SK-MEL-5 (cell line): ENCODE results near the gene TAPT1. TPM values are rescaled to one million over a fixed set of nuclear protein-coding genes. Genes with fewer than 3 reads are reported as not detected.
"Not testable (repeated sequence)": the region's sequence is repeated elsewhere in the genome, so short reads cannot be mapped to it uniquely, and the experiment has no call there.

Source experiments
- DNase-seq: peaks from one replicate; pipeline ENCODE4 v3.0.0-alpha.2; 2016; ENCODE audit warnings: low read depth, low spot score
- in situ Hi-C: cut with HindIII; loops from 2 replicates; pipeline ENCODE4 v1.10.0; 2016; ENCODE audit warnings: low sequenced_read_pairs, high pct_unique_total_duplicates, low pct_unique_long_range_greater_than_20kb
- total RNA-seq: library from RNA; depleted of rRNA; stranded (reverse); fragments of >200 nt; shearing (Covaris generic); gene quantifications from 2 replicates; pipeline ENCODE4 v1.2.3, GENCODE V29; 2014

TAPT1 gene
- total RNA-seq, 1 experiment from 2014 or later, result 11.3 TPM

DNA sequence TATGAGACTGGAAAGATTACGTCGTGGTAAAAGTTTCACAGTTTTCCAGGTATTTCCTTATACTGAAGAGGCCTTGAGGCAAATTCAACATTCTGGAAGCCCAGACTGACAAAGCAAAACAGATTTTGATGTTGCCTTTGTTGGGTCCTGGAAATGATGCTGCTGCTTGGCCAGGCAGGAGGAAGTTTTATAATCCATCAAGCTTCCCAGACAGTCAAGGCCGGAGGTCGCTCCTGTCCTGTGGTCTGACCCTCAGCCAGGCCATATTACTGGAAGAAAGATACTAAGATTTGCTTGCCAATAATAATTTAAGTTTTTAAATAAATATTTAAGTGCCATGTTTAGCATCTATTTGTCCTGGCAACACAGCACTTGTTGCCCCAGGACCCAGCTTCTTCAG lies 63.4 kb downstream of the TAPT1 start:
- in situ Hi-C loops, result no loop called here
- no peak for DNase-seq

DNA sequence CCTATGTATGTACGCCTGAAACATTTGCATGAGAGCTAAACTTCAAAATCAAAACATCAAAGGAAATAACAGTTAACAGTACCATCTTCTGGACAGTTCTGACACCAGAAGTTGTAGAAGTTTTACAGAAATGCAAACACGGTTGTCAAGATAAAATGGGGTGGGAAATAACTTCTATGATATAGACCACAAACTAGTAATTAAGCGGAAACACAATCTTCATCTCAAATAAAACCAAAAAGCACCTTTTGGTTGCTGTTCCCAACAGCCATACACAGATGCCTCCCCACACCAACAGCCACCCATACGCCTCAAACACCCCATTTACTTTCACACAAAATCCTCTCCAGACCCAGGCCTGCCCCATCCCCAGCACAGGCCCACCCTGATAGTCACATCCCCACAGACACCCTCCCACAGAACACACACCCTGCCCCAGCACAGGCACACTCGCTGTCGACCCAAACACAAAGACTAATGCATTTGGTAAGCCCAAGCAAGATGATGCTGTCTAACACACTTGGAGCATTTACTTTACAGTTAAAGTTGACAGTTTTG lies 64.3 kb downstream of the TAPT1 start:
- in situ Hi-C loops, result no loop called here
- peak; percentile 1 for DNase-seq

DNA sequence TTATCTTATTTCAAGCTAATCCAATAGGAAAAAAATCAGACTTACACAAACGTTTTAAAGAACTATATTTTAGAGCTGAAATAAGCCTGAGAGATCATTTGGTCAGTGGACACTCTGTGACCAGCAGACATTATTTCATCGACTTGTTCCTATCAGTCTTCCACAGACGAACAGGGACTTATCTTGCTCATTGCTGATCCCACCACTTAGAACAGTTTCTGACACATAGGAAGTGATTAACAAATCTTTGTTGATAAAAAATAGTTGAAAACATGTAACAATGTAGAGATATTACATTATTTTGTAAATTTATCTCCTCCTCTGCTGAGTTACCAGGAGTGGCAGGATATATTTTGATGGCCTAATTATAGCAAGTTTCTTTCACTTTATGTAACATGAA lies 65.8 kb downstream of the TAPT1 start:
- no peak for DNase-seq
- in situ Hi-C loops, result no loop called here

DNA sequence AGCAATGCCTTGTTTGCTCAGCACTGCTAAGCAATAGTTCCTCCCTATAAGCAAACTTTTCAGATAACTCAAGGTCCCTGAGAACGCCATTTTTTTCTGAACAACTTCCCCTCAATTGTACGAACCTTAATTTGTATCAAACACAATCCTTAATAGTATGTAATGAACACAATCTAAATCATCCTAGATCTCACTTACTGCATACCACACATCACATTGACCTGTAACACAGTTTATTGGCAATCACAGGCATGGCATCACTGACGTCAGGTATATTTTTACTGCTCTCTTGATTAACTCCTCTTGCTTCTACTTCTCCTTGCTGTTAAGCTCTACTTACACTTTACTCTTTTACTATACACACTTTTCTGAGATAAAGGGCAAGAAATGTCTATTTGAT lies 67.0 kb downstream of the TAPT1 start:
- in situ Hi-C loops, result no loop called here
- DNase-seq, result no peak

DNA sequence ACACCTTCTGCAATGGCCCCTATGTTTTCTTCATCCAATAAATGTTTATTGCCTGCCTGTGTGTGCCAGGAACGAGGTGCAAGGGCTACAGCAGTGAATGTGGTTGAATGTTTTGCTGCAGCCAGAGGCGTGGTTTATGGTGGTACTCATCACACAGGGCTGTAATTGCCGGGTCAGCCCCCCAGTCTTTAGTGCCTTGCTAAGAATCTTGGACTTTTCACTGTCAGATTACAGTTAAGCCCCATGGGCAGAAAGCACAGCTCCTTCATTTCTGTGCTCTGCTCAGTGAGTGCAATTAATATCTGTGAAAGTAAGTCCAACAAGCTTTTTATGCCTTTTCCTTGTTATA lies 67.8 kb downstream of the TAPT1 start:
- in situ Hi-C loops, result no loop called here
- no peak for DNase-seq

DNA sequence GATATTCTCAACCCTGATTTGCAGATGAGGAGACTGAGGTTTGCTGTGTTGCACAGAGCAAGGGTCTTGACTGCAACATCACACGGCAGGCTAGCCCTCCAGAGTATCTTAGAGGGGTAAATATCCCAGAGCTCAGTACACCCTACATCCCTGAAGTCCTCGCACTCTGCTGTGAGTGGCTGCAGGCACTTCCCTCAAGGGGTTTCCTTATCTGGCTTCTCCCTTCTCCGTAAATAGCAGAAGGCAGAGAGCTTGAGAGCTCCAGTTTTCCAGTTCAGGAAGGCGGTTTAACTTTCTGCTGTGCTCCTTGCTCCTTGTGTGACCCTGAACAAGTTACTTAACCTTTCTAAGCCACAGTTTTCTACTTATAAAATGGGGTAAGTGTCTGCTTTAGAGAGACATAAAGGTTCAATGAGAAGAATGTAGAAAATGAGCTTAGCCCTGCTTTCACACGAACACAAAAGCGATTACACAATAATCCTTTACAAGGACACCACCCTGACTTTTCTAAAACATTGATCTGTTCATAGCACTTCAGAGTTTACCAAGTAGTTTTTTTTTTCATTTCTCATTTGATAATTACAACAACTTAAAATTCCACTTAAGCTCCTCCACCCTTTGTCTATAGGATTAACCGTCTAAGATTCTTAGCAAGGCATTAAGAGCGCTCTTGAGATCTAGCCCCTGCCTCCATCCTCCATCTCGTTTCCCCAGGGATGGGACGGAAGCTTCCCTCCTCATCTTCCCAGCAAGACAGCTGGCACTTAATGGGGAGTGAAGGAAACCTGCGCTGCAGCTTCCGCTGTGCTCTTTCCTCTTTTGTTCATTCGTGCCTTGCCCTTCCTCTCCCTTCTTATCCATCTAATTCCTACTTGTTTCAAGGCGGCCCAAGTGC lies 68.4 kb downstream of the TAPT1 start:
- no peak for DNase-seq
- in situ Hi-C loops, result no loop called here

DNA sequence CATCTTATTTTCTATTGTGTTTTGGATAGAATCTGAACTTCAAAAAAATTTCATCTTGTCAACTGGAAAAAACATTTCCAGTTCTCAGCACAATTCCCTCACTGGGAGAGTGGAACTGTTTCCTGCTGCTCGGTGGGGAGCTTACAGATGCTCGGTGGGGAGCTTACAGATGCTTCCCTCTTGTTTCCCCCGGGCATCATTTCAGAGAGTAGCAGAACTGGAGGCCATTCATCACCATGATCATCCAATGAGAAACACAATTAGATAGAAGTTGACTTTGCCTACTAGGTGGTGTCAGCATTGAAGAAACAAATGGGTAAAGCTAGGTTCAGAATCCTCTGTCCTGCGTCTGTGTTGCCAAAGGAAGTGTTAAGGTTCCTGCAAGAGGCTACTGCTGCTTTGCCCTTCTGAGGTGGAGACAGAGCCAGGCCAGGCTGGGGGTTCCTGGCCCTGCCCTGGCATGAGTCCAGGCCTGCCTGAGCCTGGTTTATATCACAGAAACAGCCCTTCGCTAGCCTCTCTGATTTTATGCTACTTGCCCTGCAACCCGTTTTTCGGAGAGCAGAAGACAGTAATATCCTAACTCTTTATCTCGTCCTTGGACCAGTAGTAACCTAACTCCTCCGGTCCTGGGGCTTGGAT lies 70.6 kb downstream of the TAPT1 start:
- in situ Hi-C loops, result no loop called here
- DNase-seq, result no peak

DNA sequence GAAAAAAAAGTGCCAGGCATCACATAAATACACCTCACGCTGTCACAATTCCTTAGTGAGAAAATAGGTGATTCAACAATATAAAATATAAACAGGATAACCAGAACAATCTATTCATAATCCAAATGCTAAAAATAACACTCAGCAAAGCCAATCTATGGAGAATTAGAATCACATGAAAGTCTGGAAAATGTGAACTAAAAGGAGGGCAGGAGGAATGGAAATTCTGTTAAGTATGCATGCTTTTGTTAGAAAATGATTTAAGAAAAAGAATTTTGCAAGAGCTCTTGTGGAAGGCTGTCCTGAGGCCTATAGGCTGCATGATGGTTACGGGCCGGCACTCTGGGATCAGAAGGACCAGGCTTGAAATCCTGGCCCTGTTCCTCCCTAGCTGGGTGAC lies 71.8 kb downstream of the TAPT1 start:
- in situ Hi-C loops, result no loop called here
- no peak for DNase-seq

DNA sequence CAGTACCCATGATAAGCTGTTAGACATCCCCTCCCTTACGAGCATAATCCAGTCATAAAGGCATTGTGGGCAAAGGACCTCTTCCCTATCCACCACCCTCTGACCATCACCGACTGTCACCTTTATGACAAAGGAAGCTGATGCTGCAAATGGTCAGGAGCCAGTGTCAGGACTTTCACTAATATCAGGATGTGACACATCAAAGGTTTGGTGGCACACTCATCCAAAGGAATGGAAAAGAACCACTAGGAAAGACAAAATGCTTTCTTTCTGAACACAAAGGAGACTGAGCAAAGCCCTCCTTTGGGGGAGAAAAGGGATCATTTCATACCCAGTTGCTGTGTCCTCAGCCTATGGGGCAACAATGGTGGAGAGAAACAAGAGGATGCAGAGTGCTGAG lies 75.6 kb downstream of the TAPT1 start:
- no peak for DNase-seq
- in situ Hi-C loops, result no loop called here

DNA sequence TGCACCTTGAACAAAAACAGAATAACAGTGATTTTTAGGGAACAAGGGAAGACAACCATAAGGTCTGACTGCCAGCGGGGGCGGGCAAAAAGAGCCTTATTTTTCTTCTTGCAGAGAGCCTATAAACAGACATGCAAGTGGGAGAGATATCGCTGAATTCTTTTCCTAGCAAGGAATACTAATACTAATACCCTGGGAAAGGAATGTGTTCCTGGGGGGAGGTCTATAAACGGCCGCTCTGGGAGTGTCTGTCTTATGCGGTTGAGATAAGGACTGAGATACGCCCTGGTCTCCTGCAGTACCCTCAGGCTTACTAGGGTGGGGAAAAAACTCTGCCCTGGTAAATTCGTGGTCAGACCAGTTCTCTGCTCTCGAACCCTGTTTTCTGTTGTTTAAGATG lies 81.4 kb downstream of the TAPT1 start:
- DNase-seq, in situ Hi-C loops: not testable (repeated sequence)

DNA sequence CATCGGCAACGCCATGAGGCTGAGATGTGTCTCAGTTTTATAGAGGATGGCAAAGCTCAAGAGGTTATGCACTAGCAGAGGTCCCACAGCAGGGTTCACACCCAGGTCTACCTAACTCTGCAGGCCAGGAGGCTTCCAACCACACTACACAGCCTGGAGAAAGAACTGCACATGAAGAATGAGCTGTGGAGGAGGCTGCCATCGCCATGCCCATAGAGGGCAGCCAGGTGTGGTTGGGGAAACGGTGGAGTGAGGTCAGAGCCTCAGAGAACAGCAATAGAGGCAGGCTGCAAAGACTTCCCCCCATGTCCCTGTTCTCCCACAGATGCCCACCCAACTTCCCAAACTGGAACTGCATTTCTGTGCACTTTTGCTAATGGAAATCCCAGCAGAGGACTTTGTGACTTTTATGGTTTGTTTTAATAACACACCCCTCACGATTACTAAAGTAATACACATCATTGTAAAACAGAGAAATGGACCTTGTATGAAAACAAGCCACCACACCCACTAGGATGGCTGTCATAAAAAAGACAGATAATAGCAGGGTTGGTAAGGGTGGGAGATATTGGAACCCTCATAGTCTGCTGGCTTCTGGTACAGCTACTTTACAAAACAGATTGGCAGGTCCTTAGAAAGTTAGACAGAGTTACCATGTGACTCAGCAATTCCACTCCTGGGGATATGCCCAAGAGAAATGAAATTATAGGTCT lies 83.5 kb downstream of the TAPT1 start:
- no peak for DNase-seq
- in situ Hi-C loops, result no loop called here

DNA sequence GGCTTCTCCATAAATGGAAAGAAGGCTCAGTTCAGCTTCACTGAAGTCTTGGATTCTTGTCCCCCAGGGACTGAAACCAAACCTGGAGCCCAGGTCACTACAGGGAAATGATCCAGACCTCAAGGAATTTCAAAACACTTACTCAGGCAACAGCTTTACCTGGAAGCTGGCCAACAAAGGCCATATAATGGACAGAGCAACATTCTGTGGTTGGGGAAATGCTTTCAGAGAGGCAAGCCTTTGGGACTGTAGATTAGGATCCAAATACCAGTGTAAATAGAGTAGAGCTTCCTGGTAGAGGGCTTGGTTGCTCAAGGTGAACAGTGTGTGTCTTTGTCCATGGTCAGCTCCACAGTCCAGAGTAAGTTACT lies 85.4 kb downstream of the TAPT1 start:
- peak; percentile 60 for DNase-seq
- in situ Hi-C loops, result no loop called here

DNA sequence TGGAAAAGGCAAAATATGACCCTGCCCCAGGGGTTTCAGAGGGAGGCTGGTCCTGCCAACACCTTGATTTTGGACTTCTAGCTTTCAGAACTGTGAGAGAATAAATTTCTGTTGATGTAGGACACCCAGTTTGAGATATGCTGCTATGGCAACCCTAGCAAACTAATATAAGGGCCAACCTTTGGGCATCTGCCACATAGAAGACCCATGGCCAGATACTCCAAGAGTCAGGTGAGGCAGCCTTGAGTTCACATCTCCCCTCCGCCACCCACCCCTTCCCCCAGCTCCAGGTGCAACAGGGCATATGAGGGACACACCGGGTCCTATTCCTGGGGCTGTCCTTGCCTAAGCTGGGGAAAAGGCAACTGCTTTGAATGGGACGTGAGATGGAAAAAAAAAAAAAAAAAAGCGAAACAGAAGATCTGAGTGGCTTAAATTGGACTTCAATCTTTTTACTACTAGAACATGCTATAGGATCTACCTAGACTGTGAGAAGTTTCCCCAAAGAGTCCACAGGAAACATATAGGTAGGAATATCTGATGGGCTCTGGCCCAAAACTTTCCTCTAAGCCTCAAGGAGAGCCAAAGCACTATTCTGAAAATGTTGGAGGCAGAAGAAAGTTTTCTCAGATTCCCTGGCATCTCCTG lies 85.9 kb downstream of the TAPT1 start:
- in situ Hi-C loops, result no loop called here
- no peak for DNase-seq

DNA sequence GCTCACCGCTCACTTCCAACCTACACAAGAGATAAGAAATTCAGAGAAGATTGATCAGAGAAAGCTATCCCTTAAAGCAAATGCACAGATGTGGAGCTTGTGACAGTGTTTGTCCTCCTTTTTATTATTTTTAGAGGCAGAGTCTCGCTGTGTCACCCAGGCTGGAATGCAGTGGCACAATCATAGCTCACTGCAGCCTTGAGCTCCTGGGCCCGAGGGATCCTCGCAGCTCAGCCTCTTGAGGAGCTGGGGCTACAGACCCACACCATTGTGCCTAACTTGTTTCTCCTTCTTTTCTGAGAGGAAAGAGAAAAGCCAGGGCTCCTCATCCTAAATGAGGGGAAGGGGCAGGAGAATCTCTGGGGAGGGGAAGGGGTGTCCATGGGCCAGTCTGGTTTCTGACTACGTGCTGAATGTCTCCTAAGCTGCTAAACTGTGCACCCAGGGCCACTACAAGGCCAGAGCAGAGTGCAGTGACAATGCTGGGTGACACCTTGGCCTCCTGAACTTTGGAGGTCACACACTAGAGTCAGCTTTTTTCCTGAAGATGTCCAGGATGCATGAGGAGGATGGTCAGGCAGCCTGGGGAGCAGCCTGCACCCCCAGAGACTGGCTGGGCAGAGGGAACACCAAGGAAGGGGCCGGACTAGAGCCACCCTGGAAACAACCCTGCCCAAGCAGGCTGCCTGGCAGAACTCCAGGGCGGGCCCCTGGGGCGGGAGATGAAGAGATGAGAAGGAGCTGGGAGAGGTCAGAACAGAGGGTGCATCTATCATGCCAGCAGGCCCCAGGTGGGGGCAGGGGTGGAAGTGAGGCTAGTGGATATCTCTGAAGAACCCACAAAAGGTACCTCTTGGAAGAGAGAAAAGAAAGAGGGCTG lies 87.0 kb downstream of the TAPT1 start:
- in situ Hi-C loops, result no loop called here
- no peak for DNase-seq

DNA sequence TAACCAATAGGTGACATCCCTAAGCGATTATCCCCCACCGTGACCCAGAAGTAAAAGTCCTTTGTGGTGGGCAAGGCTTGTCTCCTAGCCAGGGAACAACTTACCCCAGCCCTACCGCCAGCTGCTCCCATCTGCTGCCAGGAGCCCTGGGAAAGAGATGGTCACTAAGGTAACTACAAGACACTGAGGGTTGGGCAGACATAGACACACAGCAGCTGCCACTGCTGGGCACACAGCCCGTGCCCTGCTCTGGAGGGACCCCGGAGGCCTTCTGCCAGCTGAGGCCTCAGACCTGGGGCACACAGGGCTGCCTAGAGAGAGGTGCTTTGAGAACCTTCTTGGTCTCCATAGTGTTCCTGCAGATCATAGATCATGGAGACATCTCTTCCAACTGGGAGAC lies 89.4 kb downstream of the TAPT1 start:
- in situ Hi-C loops, result no loop called here
- DNase-seq, result no peak

DNA sequence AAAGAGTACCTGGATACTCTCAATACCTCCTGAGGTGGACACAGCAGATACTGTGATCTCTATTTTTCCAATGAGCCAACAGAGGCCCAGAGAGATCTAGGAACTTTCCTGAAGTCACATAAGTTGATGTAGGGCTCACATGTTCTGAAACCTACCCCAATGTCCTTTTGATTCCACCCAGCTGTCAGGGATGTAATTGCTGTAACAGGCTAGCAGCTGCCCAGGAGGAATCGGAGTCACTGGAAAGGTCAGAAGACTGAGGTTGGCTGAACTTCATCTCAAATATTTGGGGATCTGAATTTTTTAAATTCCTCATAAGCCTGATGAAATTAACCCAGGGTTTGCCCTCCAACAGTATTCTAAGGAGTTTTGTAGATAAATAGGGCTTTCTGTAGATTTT lies 90.0 kb downstream of the TAPT1 start:
- no peak for DNase-seq
- in situ Hi-C loops, result no loop called here

DNA sequence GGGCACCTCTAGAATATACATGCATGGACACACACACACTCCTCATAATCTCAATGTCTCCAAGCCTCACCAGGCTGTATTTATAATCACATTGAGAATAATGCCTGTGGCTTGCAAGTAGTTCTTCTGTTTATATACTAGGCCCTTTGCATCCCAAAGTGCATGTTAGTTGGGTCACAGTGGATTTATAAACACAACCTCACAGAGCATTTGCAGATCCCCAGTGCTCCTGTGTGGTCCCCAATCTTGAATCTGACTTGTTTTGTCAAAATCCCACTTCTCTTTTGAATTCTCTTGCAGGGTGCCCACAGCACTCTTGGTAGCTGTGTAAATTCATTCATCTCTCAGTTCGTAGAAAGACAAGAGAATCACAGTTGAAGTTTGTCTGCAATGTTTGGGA lies 92.9 kb downstream of the TAPT1 start:
- in situ Hi-C loops, result no loop called here

More for the DNA sequence above, 92.9 kb downstream of the TAPT1 start:
- DNase-seq, result no peak
